ENCODE measurements around the gene HNRNPA3.
A peak's percentile ranks its signal among the peaks of the same experiment; 100 is the strongest.

Gene HNRNPA3

GRCh38 chr2:177260379-177260778 lies 47.8 kb downstream of the HNRNPA3 start:
- H3K27ac ChIP-seq, result peak overlapping the region; percentile 99 to 100
- intact Hi-C loops (cut with DNase I; ENCODE audit: low total_unique reads), result loop anchor here (5.0 kb wide), 2 partner anchors 72 to 93 kb away; no protein-coding TSS in a partner anchor
- H3K36me3 ChIP-seq, result no peaks in the 10 kb centered on the region
- peak overlapping the region; percentile 70 to 99 for H3K4me3 ChIP-seq
- no peak for TF ChIP-seq CTCF (IDR thresholded peaks at IDR 0.05)
- peaks cover 0 to 69% (median 41%) of the 10 kb centered on the region in 4 donors for H3K4me1 ChIP-seq
- DNase-seq, result no peak
- no peaks in the 10 kb centered on the region for H3K9me3 ChIP-seq
- no peaks in the 10 kb centered on the region for H3K27me3 ChIP-seq

- peak overlapping the region; percentile 70 to 99 for H3K4me3 ChIP-seq
- peaks cover 0 to 67% (median 39%) of the 10 kb centered on the region in 4 donors for H3K4me1 ChIP-seq
- TF ChIP-seq CTCF (IDR thresholded peaks at IDR 0.05), result no peak
- intact Hi-C loops (cut with DNase I; ENCODE audit: low total_unique reads), result loop anchor here (5.0 kb wide), 2 partner anchors 71 to 94 kb away; no protein-coding TSS in a partner anchor
- peak overlapping the region; percentile 99 to 100 for H3K27ac ChIP-seq
- no peaks in the 10 kb centered on the region for H3K27me3 ChIP-seq
- no peaks in the 10 kb centered on the region for H3K36me3 ChIP-seq
- no peak for DNase-seq
- H3K9me3 ChIP-seq, result no peaks in the 10 kb centered on the region
These were observed 48.8 kb downstream of the HNRNPA3 start for GRCh38 chr2:177261116-177262060.

- peak overlapping the region; percentile 99 to 100 for H3K27ac ChIP-seq
- TF ChIP-seq CTCF (IDR thresholded peaks at IDR 0.05), result no peak
- no peaks in the 10 kb centered on the region for H3K27me3 ChIP-seq
- peaks cover 0 to 67% (median 36%) of the 10 kb centered on the region in 4 donors for H3K4me1 ChIP-seq
- no peaks in the 10 kb centered on the region for H3K36me3 ChIP-seq
- DNase-seq, result no peak
- intact Hi-C loops (cut with DNase I; ENCODE audit: low total_unique reads), result loop anchor here (5.0 kb wide), 2 partner anchors 70 to 95 kb away; no protein-coding TSS in a partner anchor
- H3K4me3 ChIP-seq, result peak overlapping the region; percentile 70 to 99
- H3K9me3 ChIP-seq, result no peaks in the 10 kb centered on the region
These were observed 49.5 kb downstream of the HNRNPA3 start for GRCh38 chr2:177262092-177262491.

- intact Hi-C loops (cut with DNase I; ENCODE audit: low total_unique reads), result loop anchor here (5.0 kb wide), 2 partner anchors 69 to 96 kb away; no protein-coding TSS in a partner anchor
- H3K4me1 ChIP-seq, result peaks cover 0 to 59% (median 31%) of the 10 kb centered on the region in 4 donors
- TF ChIP-seq CTCF (IDR thresholded peaks at IDR 0.05), result no peak
- peak overlapping the region; percentile 70 to 99 for H3K4me3 ChIP-seq
- no peaks in the 10 kb centered on the region for H3K9me3 ChIP-seq
- H3K27ac ChIP-seq, result peak overlapping the region; percentile 99 to 100
- no peak for DNase-seq
- H3K27me3 ChIP-seq, result no peaks in the 10 kb centered on the region
- H3K36me3 ChIP-seq, result no peaks in the 10 kb centered on the region
These were observed 50.4 kb downstream of the HNRNPA3 start for GRCh38 chr2:177262958-177263450.

GRCh38 chr2:177263451-177264208 lies 51.0 kb downstream of the HNRNPA3 start:
- H3K4me3 ChIP-seq, result peak overlapping the region; percentile 70 to 99
- peak overlapping the region; percentile 99 to 100 for H3K27ac ChIP-seq
- intact Hi-C loops (cut with DNase I; ENCODE audit: low total_unique reads), result loop anchor here (2.0 to 5.0 kb wide), 3 partner anchors 51 to 96 kb away; partner anchors contain the start of gene HNRNPA3
- no peaks in the 10 kb centered on the region for H3K27me3 ChIP-seq
- peak; percentile 99 for DNase-seq
- H3K36me3 ChIP-seq, result no peaks in the 10 kb centered on the region
- H3K4me1 ChIP-seq, result peaks cover 0 to 53% (median 30%) of the 10 kb centered on the region in 4 donors
- peak; percentile 89 to 91 for TF ChIP-seq CTCF (IDR thresholded peaks at IDR 0.05)
- H3K9me3 ChIP-seq, result no peaks in the 10 kb centered on the region

Data from tibial artery (tissue), 4 donors.